Gastrocnemius medialis (tissue), 4 donors: ENCODE results near the gene PRDM15. TPM values are rescaled to one million over a fixed set of nuclear protein-coding genes. Genes with fewer than 3 reads are reported as not detected.

Source experiments
- ATAC-seq, 2 donors: fragments of 150-250 bp; one replicate each; pipeline ENCODE4 v1.9.1; 2016
- DNase-seq, 2 donors: peaks; one replicate each; pipeline ENCODE4 v3.0.0-alpha.2; 2019
- H3K27ac ChIP-seq, 4 donors: fragments of 200-600 bp; sonication (generic); 1 replicate in 1 of 4; 2 replicates in 3 of 4; pipeline ENCODE4 v1.5.1; 2016 to 2018; ENCODE audit warnings: mild to moderate bottlenecking in 2 of 4, moderate library complexity in 1 of 4
- H3K27me3 ChIP-seq, 3 donors: fragments of 200-600 bp; sonication (generic) in 2 of 3; 1 replicate in 1 of 3; 2 replicates in 2 of 3; pipeline versions ENCODE4 v1.5.1 to v1.6.0; 2016 to 2019; ENCODE audit warnings: mild to moderate bottlenecking in 1 of 3, moderate library complexity in 1 of 3
- H3K36me3 ChIP-seq, 2 donors: fragments of 200-600 bp; sonication (generic) in 1 of 2; one replicate each; pipeline ENCODE4 v1.5.1; 2017 to 2018
- H3K4me1 ChIP-seq, 2 donors: fragments of 200-600 bp; sonication (generic) in 1 of 2; one replicate each; pipeline ENCODE4 v1.5.1; 2016 to 2017; ENCODE audit warnings: mild to moderate bottlenecking in 2 of 2
- H3K4me3 ChIP-seq, 4 donors: fragments of 200-600 bp; sonication (generic) in 3 of 4; 1 replicate in 1 of 4; 2 replicates in 3 of 4; pipeline ENCODE4 v1.5.1; 2016 to 2019; ENCODE audit warnings: mild to moderate bottlenecking in 2 of 4
- H3K9me3 ChIP-seq, 3 donors: fragments of 200-600 bp; sonication (generic) in 2 of 3; 1 replicate in 1 of 3; 2 replicates in 2 of 3; pipeline ENCODE4 v1.5.1; 2016 to 2019
- POLR2A ChIP-seq, 2 donors: fragments of 450-650 bp; IDR thresholded peaks; one replicate each; pipeline ENCODE4 v1.6.1; 2017; ENCODE audit warnings: antibody characterized with exemption in 2 of 2, mild to moderate bottlenecking in 2 of 2, moderate library complexity in 2 of 2
- in situ Hi-C, 4 donors: fragments of 200-750 bp; cut with MboI; loops; one replicate each; pipeline versions ENCODE4 v1.15.0 to v1.8.0; 2017; ENCODE audit warnings: low sequenced_read_pairs in 4 of 4
- intact Hi-C: fragments of 100-400 bp; cut with DNase I; formaldehyde crosslinking; loops from one replicate; pipeline ENCODE4 v1.15.1; 2023; ENCODE audit warnings: low total_unique reads
- total RNA-seq, 4 donors: library from RNA; depleted of rRNA; stranded (reverse); fragments of >200 nt; gene quantifications; one replicate each; pipeline versions ENCODE4 v1.1.0 to v1.2.3, GENCODE V29; 2016
- TF ChIP-seq, protein P1 (sequence below), 5 experiments: fragments of 450-650 bp in 3 of 5; fragments of 200-600 bp in 2 of 5; sonication (generic) in 2 of 5; IDR thresholded peaks in 4 of 5; conservative IDR thresholded peaks in 1 of 5; 1 replicate in 4 of 5; 2 replicates in 1 of 5; pipeline ENCODE4 v1.5.1; 2016 to 2019; ENCODE audit warnings: antibody characterized with exemption in 5 of 5, mild to moderate bottlenecking in 3 of 5, moderate library complexity in 3 of 5

The PRDM15 gene
- total RNA-seq, 4 donors from 2014 or later = 4.4 to 13.6 (median 5.4) TPM

DNA sequence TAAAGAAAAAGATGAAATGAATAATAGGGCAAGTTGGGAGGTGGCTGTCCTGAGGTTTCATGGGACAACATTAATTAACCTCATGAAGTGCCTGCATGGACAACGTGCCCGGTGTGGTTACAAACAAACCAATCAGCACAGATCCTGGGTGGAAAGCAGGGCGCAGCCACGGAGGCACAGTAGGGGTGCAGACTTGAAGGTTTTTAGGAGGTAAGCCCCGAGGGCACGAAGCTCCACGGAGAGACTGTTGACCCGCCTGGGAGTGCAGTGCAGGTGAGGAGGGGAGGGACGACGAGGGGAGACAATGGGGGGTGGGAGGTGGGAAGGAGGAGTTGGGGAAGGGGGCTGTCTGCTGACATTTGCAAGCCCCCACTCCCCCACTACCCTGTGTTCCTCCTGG lies 110.0 kb downstream of the PRDM15 start:
- TF ChIP-seq POLR2A (IDR thresholded peaks at IDR 0.05) = no peak
- TF ChIP-seq, protein P1, sequence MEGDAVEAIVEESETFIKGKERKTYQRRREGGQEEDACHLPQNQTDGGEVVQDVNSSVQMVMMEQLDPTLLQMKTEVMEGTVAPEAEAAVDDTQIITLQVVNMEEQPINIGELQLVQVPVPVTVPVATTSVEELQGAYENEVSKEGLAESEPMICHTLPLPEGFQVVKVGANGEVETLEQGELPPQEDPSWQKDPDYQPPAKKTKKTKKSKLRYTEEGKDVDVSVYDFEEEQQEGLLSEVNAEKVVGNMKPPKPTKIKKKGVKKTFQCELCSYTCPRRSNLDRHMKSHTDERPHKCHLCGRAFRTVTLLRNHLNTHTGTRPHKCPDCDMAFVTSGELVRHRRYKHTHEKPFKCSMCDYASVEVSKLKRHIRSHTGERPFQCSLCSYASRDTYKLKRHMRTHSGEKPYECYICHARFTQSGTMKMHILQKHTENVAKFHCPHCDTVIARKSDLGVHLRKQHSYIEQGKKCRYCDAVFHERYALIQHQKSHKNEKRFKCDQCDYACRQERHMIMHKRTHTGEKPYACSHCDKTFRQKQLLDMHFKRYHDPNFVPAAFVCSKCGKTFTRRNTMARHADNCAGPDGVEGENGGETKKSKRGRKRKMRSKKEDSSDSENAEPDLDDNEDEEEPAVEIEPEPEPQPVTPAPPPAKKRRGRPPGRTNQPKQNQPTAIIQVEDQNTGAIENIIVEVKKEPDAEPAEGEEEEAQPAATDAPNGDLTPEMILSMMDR (IDR thresholded peaks at IDR 0.05 in 4 of 5, conservative IDR thresholded peaks at IDR 0.05 in 1 of 5) = no peak
- DNase-seq = no peak
- Histone ChIP-seq H3K4me3 (peak overlapping the region in 3 of 4 donors; percentile 14 to 35 (median 21)), H3K36me3 (no peaks in the 10 kb centered on the region), H3K4me1 (peaks cover 15% of the 10 kb centered on the region in 2 donors), H3K27me3 (peaks cover 63 to 73% (median 70%) of the 10 kb centered on the region in 3 donors), H3K9me3 (no peaks in the 10 kb centered on the region), H3K27ac (no peak overlapping the region)
- intact Hi-C loops = no loop called here
- in situ Hi-C loops = loop anchor here in 1 of 4 donors (25.0 kb wide), 1 partner anchor 107 kb away; no protein-coding TSS in a partner anchor
- no peak for ATAC-seq

GRCh38 chr21:41768437-41769042 lies 110.6 kb downstream of the PRDM15 start:
- peaks cover 69 to 79% (median 72%) of the 10 kb centered on the region in 3 donors for H3K27me3 ChIP-seq
- TF ChIP-seq, protein P1 (IDR thresholded peaks at IDR 0.05 in 4 of 5, conservative IDR thresholded peaks at IDR 0.05 in 1 of 5) = no peak
- TF ChIP-seq POLR2A (IDR thresholded peaks at IDR 0.05) = no peak
- H3K27ac ChIP-seq = no peak overlapping the region
- in situ Hi-C loops = loop anchor here in 1 of 4 donors (25.0 kb wide), 1 partner anchor 106 kb away; no protein-coding TSS in a partner anchor
- peaks cover 15% of the 10 kb centered on the region in 2 donors for H3K4me1 ChIP-seq
- H3K4me3 ChIP-seq = peak overlapping the region in 3 of 4 donors; percentile 14 to 35 (median 21)
- no peaks in the 10 kb centered on the region for H3K9me3 ChIP-seq
- no peak for ATAC-seq
- H3K36me3 ChIP-seq = no peaks in the 10 kb centered on the region
- intact Hi-C loops = no loop called here
- no peak for DNase-seq

DNA sequence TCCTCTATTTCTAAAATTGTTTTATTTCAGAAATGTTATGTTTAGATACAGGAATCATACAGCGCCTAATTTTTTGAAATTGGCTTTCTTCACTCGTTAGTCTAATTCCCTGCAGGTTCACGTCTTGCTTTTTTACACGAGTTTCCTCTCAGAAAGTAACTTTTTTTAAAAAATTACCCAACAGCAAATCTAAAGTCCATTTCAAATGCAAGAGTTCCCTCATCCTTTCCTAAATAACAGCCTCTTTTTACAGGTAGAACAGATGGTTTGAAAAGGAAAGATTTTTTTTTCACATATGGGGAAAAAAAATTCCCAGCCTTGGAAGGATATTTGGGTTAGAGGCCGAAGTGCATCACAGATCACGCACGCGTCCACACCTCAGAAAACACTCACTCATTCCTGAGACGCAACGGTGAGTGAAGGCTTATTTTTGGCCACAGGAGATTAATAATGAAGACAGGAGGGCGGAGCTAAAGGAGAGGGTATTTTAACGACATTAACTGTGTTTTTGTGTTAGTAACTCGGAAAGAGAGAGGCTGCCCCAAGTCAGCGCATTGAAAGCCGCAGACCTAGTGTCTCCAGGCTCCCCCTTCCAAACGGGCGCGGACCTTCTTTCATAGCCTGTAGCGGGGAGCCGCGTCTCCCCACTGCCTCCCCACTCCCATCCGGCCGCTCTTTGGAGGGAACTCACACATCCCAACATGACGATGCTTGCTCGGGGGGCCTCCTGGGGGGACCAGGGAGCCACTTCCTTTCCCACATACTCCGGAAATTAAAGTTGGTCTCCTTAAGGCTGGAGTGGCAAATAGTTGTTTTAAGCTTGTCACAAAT lies 111.3 kb downstream of the PRDM15 start:
- intact Hi-C loops (no loop called here), in situ Hi-C loops (loop anchor here in 1 of 4 donors (25.0 kb wide), 1 partner anchor 106 kb away; no protein-coding TSS in a partner anchor)
- Histone ChIP-seq H3K36me3 (no peaks in the 10 kb centered on the region), H3K27me3 (peaks cover 68 to 77% (median 72%) of the 10 kb centered on the region in 3 donors), H3K27ac (no peak overlapping the region), H3K4me1 (peaks cover 15% of the 10 kb centered on the region in 2 donors), H3K9me3 (no peaks in the 10 kb centered on the region), H3K4me3 (peak overlapping the region in 1 of 4 donors; percentile 21)
- no peak for TF ChIP-seq POLR2A (IDR thresholded peaks at IDR 0.05)
- TF ChIP-seq, protein P1 (IDR thresholded peaks at IDR 0.05 in 4 of 5, conservative IDR thresholded peaks at IDR 0.05 in 1 of 5) = no peak
- no peak for ATAC-seq
- no peak for DNase-seq

DNA sequence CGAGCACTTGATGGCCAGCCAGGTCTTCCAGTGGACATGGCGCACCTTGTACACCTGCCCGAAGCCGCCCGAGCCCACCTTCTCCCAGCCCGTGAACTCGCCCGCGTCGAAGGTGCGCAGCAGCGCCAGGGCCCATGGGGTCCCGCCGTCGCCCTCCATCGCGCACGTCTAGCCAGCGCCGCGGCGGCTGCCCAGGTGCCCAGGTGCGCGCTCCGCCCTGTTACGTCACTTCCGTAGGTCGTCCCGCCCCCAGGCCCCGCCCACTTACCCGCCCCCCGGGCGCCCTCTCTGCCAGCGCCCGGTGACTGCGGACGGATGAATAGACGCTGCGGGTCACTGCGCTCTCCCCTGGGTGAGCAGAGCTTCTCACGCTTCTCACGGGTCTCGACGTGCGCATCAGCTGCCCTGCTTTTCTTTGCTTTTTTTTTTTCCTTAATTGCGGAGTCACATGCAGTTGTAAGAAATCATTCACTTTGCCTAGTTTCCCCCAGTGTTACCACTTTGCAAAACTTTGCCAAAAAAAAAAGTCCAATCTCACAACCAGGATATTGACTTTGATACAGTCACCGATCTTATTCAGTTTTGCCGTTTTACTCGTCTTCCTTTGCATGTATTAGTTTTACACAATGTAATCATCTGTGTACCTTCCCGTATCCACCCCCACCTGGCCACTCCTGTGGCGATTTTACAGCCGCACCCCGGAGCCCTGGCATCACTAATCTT lies 112.1 kb downstream of the PRDM15 start, which contains the start of gene RIPK4:
Gene RIPK4 (minus strand): TSS at position 170 of the 723 bp plus-strand sequence. CDS start 11 bp downstream, at position 159.
- Histone ChIP-seq H3K4me3 (peak within 1 kb of the TSS in 1 of 4 donors; percentile 21), H3K27ac (no peak within 1 kb of the TSS), H3K9me3 (no peaks in the 10 kb centered on the region), H3K4me1 (peaks cover 15 to 16% of the 10 kb centered on the region in 2 donors), H3K27me3 (peaks cover 68 to 80% (median 77%) of the 10 kb centered on the region in 3 donors), H3K36me3 (no peaks in the 10 kb centered on the region)
- ATAC-seq = no peak
- DNase-seq = no peak
- intact Hi-C loops (no loop called here), in situ Hi-C loops (loop anchor here in 1 of 4 donors (25.0 kb wide), 1 partner anchor 105 kb away; no protein-coding TSS in a partner anchor)
- TF ChIP-seq, protein P1 (IDR thresholded peaks at IDR 0.05 in 4 of 5, conservative IDR thresholded peaks at IDR 0.05 in 1 of 5) = no peak
- TF ChIP-seq POLR2A (IDR thresholded peaks at IDR 0.05) = no peak
